Osteocyte (in vitro differentiated cells): ENCODE results near the gene MAB21L1. TPM values are rescaled to one million over a fixed set of nuclear protein-coding genes. Genes with fewer than 3 reads are reported as not detected.

Experiments
- DNase-seq: peaks from one replicate; pipeline ENCODE4 v3.0.0; 2021; ENCODE audit warnings: mixed read lengths; ENCODE audit not compliant: unreplicated experiment; ENCODE audit errors: extremely low spot score
- H3K27ac Mint-ChIP-seq: one replicate; pipeline ENCODE4 v1.8.0; 2021; ENCODE audit warnings: mild to moderate bottlenecking, mixed read lengths; ENCODE audit not compliant: unreplicated experiment
- H3K27me3 Mint-ChIP-seq: one replicate; pipeline ENCODE4 v1.8.0; 2021; ENCODE audit warnings: mixed read lengths; ENCODE audit not compliant: unreplicated experiment
- H3K36me3 Mint-ChIP-seq: one replicate; pipeline ENCODE4 v1.8.0; 2021; ENCODE audit warnings: mixed read lengths; ENCODE audit not compliant: unreplicated experiment
- H3K4me1 Mint-ChIP-seq: one replicate; pipeline ENCODE4 v1.8.0; 2021; ENCODE audit warnings: mixed read lengths; ENCODE audit not compliant: unreplicated experiment
- H3K4me3 Mint-ChIP-seq: one replicate; pipeline ENCODE4 v1.8.0; 2021; ENCODE audit warnings: mild to moderate bottlenecking, moderate library complexity, mixed read lengths; ENCODE audit not compliant: unreplicated experiment
- H3K9me3 Mint-ChIP-seq: one replicate; pipeline ENCODE4 v1.8.0; 2021; ENCODE audit warnings: mixed read lengths; ENCODE audit not compliant: unreplicated experiment
- total RNA-seq: library from RNA; stranded (reverse); gene quantifications from 2 replicates; pipeline ENCODE4 v1.2.1, GENCODE V29; 2021
- TF ChIP-seq, protein P1 (sequence below): fragments of 200-600 bp; sonication (generic); IDR thresholded peaks from 2 replicates; pipeline ENCODE4 v1.5.0; 2021; ENCODE audit warnings: antibody characterized with exemption, mild to moderate bottlenecking, moderate library complexity

Gene MAB21L1
- total RNA-seq, 1 donor from 2014 or later = 9.0 TPM

DNA sequence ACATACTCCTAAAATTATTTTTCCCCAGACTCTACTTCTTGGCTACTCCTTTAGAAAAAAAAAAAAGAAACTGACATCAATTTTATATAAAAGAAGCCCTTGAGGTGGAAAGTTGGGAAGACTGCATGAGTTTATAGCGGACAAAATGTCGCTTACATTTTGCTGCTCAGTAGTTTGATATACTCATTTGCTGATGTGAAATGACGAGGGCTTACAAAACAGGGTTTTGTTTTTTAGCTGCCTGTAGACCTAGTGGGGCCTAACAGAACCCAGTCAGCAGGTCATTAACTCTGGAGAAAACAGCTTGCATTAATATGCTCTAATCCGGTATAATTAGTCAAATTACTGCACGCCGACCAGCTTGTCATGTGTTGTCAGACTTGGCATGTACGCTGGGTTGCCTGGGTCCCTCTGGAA is 37.6 kb upstream of the MAB21L1 start:
- H3K27me3 Mint-ChIP-seq = no peaks in the 10 kb centered on the region
- TF ChIP-seq, protein P1, sequence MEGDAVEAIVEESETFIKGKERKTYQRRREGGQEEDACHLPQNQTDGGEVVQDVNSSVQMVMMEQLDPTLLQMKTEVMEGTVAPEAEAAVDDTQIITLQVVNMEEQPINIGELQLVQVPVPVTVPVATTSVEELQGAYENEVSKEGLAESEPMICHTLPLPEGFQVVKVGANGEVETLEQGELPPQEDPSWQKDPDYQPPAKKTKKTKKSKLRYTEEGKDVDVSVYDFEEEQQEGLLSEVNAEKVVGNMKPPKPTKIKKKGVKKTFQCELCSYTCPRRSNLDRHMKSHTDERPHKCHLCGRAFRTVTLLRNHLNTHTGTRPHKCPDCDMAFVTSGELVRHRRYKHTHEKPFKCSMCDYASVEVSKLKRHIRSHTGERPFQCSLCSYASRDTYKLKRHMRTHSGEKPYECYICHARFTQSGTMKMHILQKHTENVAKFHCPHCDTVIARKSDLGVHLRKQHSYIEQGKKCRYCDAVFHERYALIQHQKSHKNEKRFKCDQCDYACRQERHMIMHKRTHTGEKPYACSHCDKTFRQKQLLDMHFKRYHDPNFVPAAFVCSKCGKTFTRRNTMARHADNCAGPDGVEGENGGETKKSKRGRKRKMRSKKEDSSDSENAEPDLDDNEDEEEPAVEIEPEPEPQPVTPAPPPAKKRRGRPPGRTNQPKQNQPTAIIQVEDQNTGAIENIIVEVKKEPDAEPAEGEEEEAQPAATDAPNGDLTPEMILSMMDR = no peak
- H3K27ac Mint-ChIP-seq = no peak overlapping the region
- peaks cover 4% of the 10 kb centered on the region for H3K4me1 Mint-ChIP-seq
- no peak for DNase-seq
- H3K36me3 Mint-ChIP-seq = no peaks in the 10 kb centered on the region
- H3K9me3 Mint-ChIP-seq = no peaks in the 10 kb centered on the region
- H3K4me3 Mint-ChIP-seq = no peak overlapping the region

GRCh38 chr13:35512271-35512920 is 35.9 kb upstream of the MAB21L1 start:
- peaks cover 4% of the 10 kb centered on the region for H3K4me1 Mint-ChIP-seq
- no peaks in the 10 kb centered on the region for H3K36me3 Mint-ChIP-seq
- no peak overlapping the region for H3K27ac Mint-ChIP-seq
- no peak overlapping the region for H3K4me3 Mint-ChIP-seq
- H3K27me3 Mint-ChIP-seq = no peaks in the 10 kb centered on the region
- no peaks in the 10 kb centered on the region for H3K9me3 Mint-ChIP-seq
- DNase-seq = no peak
- TF ChIP-seq, protein P1 = no peak

DNA sequence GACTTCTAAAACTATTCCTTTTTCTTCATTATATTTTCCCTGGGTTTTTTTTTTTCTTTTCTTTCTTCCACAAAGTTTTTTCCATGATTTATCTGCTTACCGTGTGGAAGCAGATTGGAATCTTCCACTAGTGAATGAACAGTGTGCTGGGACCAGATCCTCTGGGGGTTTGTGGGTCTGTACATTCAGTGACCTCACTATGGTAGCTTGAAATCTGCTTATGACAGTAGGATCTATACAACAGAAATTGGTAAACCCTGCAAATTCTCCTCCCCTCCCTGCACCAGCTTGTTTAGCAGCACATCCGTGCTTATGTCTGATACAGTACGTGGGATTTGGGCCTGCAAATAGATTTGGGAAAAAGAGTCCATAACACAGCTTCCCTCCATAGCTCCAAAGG is 26.0 kb upstream of the MAB21L1 start:
- no peak for DNase-seq
- no peak overlapping the region for H3K4me3 Mint-ChIP-seq
- no peak overlapping the region for H3K27ac Mint-ChIP-seq
- peaks cover 9% of the 10 kb centered on the region for H3K4me1 Mint-ChIP-seq
- no peaks in the 10 kb centered on the region for H3K9me3 Mint-ChIP-seq
- no peaks in the 10 kb centered on the region for H3K27me3 Mint-ChIP-seq
- TF ChIP-seq, protein P1 = no peak
- no peaks in the 10 kb centered on the region for H3K36me3 Mint-ChIP-seq

- Mint-ChIP-seq H3K36me3 (no peaks in the 10 kb centered on the region), H3K4me1 (peaks cover 9% of the 10 kb centered on the region), H3K4me3 (no peak overlapping the region), H3K9me3 (no peaks in the 10 kb centered on the region), H3K27me3 (no peaks in the 10 kb centered on the region), H3K27ac (no peak overlapping the region)
- DNase-seq = no peak
- TF ChIP-seq, protein P1 = no peak
Measured at GRCh38 chr13:35501661-35502235, 25.3 kb upstream of the MAB21L1 start.

- Mint-ChIP-seq H3K9me3 (peaks cover 3% of the 10 kb centered on the region), H3K36me3 (peaks cover 3% of the 10 kb centered on the region), H3K4me1 (peaks cover 9% of the 10 kb centered on the region), H3K27me3 (no peaks in the 10 kb centered on the region), H3K4me3 (no peak overlapping the region), H3K27ac (no peak overlapping the region)
- DNase-seq = no peak
- TF ChIP-seq, protein P1 = no peak
Measured at GRCh38 chr13:35500144-35500543, 23.7 kb upstream of the MAB21L1 start.
